Measurements from ENCODE around the gene CHMP2A.

Gene CHMP2A

DNA sequence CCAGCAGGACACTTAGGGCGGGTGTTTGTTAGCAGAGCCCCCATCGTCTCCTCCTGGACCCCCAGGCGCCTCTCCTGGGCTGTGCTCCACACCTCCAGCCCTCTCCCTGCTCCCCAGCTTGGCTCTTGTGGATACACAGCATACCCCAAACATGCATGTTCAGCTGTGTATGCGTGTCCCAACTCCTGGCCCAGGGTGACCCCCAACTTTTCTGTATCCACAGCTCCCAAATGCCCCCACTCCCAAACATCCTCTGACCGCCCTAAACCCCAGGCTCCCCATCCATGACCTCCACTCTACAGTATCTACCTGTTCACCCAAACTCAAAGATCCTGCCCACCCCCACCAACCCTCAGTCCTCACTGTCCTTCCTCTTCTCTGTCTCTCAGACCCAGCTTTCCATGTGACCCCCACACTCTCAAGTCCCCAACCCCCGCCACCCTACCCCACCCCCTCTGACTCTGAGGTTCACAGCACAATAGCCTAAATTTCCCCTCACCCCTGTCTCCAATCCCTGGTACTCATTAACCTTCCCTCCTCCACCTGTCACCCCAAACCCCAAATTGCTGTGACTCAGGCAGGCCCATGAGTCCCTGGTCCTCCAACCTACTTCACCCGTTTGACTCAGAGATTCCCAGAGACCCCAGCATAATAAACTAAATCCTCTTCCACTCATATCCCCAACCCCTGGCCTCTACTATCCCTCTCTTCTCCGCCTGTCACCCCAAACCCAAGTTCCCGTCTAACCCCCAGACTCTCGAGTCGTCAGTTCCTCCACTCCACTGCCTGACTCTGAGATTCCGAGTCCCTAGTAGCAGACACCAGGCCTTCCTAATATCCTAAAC lies 2.5 kb upstream of the CHMP2A start:
- Histone ChIP-seq H3K4me3 (ENCODE audit: low read depth, low read length) (peak overlapping the region; percentile 89), H3K9me3 (ENCODE audit: control insufficient read depth, insufficient read depth, low read depth, low read length) (no peaks in the 10 kb centered on the region), H3K27ac (ENCODE audit: extremely low read depth, low read depth, low read length) (peak overlapping the region; percentile 99), H3K36me3 (ENCODE audit: control insufficient read depth in 2 of 2, insufficient read depth in 1 of 2, low read length in 2 of 2) (peaks cover 20 to 51% of the 10 kb centered on the region in 2 experiments), H3K4me1 (ENCODE audit: control insufficient read depth, insufficient read depth, low read length) (peaks cover 17% of the 10 kb centered on the region)
- POLR2A ChIA-PET, result interaction anchor here (2.1 to 4.0 kb wide), 2 partner anchors 12 to 38 kb away, joined by 13 to 62 read pairs; partner anchors contain the start of genes TRIM28 and ZBTB45
- CTCF ChIA-PET, result interaction anchor here (0.7 to 1.2 kb wide), 4 partner anchors 15 to 190 kb away, joined by 3 to 4 read pairs (median 3); partner anchors contain the start of gene ZBTB45
- TF ChIP-seq ZNF112 (tag by site-specific recombination; IDR thresholded peaks at IDR 0.05) (no peak), ZNF785 (tag by site-specific recombination; IDR thresholded peaks at IDR 0.05) (no peak), ZNF335 (tag by site-specific recombination; conservative IDR thresholded peaks at IDR 0.05) (peak; percentile 5), ZNF138 (tag by site-specific recombination; IDR thresholded peaks at IDR 0.05; ENCODE audit: borderline replicate concordance) (no peak), GLIS2 (tag by site-specific recombination; IDR thresholded peaks at IDR 0.05) (0 out of 2 replicates have a peak, but pooled peaks have one; percentile 21), ZNF76 (tag by site-specific recombination; IDR thresholded peaks at IDR 0.05; ENCODE audit: borderline replicate concordance, low read depth) (0 out of 2 replicates have a peak, but pooled peaks have one; percentile 18)

GRCh38 chr19:58556622-58557220 lies 1.8 kb upstream of the CHMP2A start:
- H3K36me3 ChIP-seq (ENCODE audit: control insufficient read depth in 2 of 2, insufficient read depth in 1 of 2, low read length in 2 of 2), result peaks cover 25 to 51% of the 10 kb centered on the region in 2 experiments
- H3K4me1 ChIP-seq (ENCODE audit: control insufficient read depth, insufficient read depth, low read length), result peaks cover 17% of the 10 kb centered on the region
- peak overlapping the region; percentile 89 for H3K4me3 ChIP-seq (ENCODE audit: low read depth, low read length)
- ChIA-PET POLR2A (interaction anchor here (2.1 to 4.0 kb wide), 2 partner anchors 11 to 37 kb away, joined by 13 to 62 read pairs; partner anchors contain the start of genes TRIM28 and ZBTB45), CTCF (interaction anchor here (0.5 to 1.2 kb wide), 5 partner anchors 16 to 190 kb away, joined by 3 to 4 read pairs (median 3); partner anchors contain the start of gene ZBTB45)
- peak overlapping the region; percentile 99 for H3K27ac ChIP-seq (ENCODE audit: extremely low read depth, low read depth, low read length)
- no peaks in the 10 kb centered on the region for H3K9me3 ChIP-seq (ENCODE audit: control insufficient read depth, insufficient read depth, low read depth, low read length)
- TF ChIP-seq HIC1 (tag by site-specific recombination; IDR thresholded peaks at IDR 0.05), result 0 out of 2 replicates have a peak, but pooled peaks have one; percentile 53
- TF ChIP-seq ZNF223 (tag by site-specific recombination; IDR thresholded peaks at IDR 0.05), result no peak

- H3K36me3 ChIP-seq (ENCODE audit: control insufficient read depth in 2 of 2, insufficient read depth in 1 of 2, low read length in 2 of 2), result peaks cover 31 to 51% of the 10 kb centered on the region in 2 experiments
- H3K4me1 ChIP-seq (ENCODE audit: control insufficient read depth, insufficient read depth, low read length), result peaks cover 17% of the 10 kb centered on the region
- CTCF ChIA-PET, result interaction anchor here (0.5 to 1.7 kb wide), 3 partner anchors 12 to 36 kb away, joined by 3 to 6 read pairs (median 4); partner anchors contain the start of gene TRIM28
- no peaks in the 10 kb centered on the region for H3K9me3 ChIP-seq (ENCODE audit: control insufficient read depth, insufficient read depth, low read depth, low read length)
- TF ChIP-seq KLF9 (tag by site-specific recombination; IDR thresholded peaks at IDR 0.05; ENCODE audit: low read depth), result no peak
- TF ChIP-seq, protein P1, sequence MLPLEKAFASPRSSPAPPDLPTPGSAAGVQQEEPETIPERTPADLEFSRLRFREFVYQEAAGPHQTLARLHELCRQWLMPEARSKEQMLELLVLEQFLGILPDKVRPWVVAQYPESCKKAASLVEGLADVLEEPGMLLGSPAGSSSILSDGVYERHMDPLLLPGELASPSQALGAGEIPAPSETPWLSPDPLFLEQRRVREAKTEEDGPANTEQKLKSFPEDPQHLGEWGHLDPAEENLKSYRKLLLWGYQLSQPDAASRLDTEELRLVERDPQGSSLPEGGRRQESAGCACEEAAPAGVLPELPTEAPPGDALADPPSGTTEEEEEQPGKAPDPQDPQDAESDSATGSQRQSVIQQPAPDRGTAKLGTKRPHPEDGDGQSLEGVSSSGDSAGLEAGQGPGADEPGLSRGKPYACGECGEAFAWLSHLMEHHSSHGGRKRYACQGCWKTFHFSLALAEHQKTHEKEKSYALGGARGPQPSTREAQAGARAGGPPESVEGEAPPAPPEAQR (tag by site-specific recombination; IDR thresholded peaks at IDR 0.05), result no peak
- no peak for TF ChIP-seq GFI1B (tag by site-specific recombination; IDR thresholded peaks at IDR 0.05)
- TF ChIP-seq ZNF449 (tag by site-specific recombination; IDR thresholded peaks at IDR 0.05), result no peak
- TF ChIP-seq ZNF692 (tag by site-specific recombination; IDR thresholded peaks at IDR 0.05), result no peak
- no peak for TF ChIP-seq ZNF391 (tag by site-specific recombination; IDR thresholded peaks at IDR 0.05; ENCODE audit: borderline replicate concordance, low read depth)
- no peak overlapping the region for H3K4me3 ChIP-seq (ENCODE audit: low read depth, low read length)
- peak overlapping the region; percentile 99 for H3K27ac ChIP-seq (ENCODE audit: extremely low read depth, low read depth, low read length)
- POLR2A ChIA-PET, result interaction anchor here (1.2 to 4.6 kb wide), 10 partner anchors 8 to 193 kb away, joined by 3 to 128 read pairs (median 22); partner anchors contain the start of genes TRIM28, ZBTB45 and ZNF497
Measured at GRCh38 chr19:58555920-58556621, 1.2 kb upstream of the CHMP2A start.
